ENCODE measurements around the gene CPA4.

The CPA4 gene

DNA sequence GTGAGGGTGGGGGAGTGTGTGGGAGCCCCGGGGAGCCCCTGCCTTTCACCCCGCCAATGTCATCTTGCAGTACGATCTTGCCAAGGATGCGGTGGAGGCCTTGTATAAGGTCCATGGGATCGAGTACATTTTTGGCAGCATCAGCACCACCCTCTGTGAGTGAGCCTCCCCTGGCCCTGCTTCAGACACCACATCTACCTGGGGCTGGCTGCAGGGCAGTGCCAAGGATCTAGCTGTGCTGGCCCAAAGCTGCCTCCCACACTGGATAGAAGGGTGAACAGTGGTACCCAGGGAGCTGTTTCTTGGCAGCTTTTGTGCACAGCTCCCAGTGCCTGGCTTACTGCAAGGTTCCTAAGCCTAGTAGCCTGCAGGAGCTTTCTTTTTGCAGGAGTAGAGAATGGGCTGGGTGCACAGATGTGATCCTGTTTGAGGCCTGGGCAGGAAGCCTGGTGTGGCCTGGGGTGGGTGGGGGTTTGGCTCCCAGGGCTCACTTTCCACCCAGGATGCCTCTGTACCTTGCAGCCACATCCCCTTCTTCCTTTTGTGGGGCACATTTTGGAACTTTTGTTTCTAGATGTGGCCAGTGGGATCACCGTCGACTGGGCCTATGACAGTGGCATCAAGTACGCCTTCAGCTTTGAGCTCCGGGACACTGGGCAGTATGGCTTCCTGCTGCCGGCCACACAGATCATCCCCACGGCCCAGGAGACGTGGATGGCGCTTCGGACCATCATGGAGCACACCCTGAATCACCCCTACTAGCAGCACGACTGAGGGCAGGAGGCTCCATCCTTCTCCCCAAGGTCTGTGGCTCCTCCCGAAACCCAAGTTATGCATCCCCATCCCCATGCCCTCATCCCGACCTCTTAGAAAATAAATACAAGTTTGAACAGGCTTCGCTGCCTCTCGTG, 75.1 kb downstream of the CPA4 start:
- TF ChIP-seq, protein P1, sequence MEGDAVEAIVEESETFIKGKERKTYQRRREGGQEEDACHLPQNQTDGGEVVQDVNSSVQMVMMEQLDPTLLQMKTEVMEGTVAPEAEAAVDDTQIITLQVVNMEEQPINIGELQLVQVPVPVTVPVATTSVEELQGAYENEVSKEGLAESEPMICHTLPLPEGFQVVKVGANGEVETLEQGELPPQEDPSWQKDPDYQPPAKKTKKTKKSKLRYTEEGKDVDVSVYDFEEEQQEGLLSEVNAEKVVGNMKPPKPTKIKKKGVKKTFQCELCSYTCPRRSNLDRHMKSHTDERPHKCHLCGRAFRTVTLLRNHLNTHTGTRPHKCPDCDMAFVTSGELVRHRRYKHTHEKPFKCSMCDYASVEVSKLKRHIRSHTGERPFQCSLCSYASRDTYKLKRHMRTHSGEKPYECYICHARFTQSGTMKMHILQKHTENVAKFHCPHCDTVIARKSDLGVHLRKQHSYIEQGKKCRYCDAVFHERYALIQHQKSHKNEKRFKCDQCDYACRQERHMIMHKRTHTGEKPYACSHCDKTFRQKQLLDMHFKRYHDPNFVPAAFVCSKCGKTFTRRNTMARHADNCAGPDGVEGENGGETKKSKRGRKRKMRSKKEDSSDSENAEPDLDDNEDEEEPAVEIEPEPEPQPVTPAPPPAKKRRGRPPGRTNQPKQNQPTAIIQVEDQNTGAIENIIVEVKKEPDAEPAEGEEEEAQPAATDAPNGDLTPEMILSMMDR (conservative IDR thresholded peaks at IDR 0.05), result no peak
- TF ChIP-seq ZFX (IDR thresholded peaks at IDR 0.05), result no peak

DNA sequence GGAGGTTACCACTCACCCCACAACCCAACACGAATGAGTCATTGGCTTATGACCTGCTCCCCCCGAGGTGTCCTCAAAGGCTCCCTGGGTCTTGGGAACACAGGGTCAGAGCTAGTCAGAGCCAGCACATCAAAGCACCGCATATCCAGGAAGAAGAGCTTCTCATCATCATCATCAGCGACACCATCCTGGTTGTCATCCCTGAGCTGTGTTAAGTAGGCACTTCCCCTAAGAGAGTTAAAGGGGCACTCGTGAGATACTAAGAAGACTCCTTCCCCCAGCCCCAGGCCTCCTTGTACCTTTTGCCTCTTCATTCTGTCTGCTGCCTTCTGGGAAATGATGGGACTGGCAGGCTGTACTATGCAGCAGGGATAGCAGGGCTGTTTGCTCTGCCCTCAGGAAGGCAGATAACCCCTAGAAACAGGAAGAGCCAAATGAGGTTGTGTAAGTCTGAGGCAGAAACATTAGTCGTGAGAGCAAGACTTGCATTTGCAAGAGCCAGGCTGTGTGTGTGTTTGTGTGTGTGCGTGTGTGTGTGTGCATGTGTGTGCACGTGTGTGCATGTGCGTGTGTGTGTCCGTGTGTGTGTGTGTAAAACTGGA, 76.2 kb downstream of the CPA4 start:
- H3K27ac ChIP-seq, result peak overlapping the region; percentile 53
- no peak for TF ChIP-seq ZFX (IDR thresholded peaks at IDR 0.05)
- TF ChIP-seq, protein P1 (conservative IDR thresholded peaks at IDR 0.05), result no peak

More for the DNA sequence above, 75.1 kb downstream of the CPA4 start:
- peak overlapping the region; percentile 53 for H3K27ac ChIP-seq

DNA sequence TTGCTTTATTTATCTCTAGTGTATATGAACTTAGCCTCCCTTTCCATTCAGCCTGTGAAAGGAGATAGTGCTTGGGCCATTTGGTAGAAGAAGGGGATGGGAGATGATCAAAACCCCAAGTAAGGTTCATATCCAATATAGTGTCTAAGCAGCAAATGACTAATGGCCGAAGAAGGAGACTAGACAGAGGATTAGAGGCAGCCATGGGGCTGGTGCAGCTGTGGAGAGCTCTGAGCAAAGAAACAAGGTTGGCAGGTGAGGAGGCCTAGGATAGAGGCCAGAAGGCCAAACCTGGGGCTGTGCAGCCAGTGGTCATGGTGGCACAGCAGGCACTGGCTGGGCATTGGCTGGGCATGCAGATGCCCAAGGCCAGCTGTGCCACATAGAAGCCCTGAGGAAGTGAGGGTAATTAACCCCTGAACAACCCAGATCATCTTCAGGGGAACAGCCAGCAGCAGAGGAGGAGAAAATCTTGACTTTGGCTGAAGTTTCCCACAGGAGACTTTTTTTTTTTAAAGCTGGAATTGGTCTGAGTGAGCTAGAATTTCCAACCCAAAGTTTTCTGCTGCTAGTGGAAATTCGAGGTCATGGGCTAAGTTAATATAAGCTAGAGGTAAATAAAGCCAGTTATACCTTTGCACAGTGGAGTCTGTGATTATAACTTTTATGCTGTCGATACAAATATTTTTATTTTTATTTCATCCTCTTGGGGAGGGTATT, 77.0 kb downstream of the CPA4 start:
- no peak for TF ChIP-seq ZFX (IDR thresholded peaks at IDR 0.05)
- TF ChIP-seq, protein P1 (conservative IDR thresholded peaks at IDR 0.05), result no peak
- peak overlapping the region; percentile 53 for H3K27ac ChIP-seq

DNA sequence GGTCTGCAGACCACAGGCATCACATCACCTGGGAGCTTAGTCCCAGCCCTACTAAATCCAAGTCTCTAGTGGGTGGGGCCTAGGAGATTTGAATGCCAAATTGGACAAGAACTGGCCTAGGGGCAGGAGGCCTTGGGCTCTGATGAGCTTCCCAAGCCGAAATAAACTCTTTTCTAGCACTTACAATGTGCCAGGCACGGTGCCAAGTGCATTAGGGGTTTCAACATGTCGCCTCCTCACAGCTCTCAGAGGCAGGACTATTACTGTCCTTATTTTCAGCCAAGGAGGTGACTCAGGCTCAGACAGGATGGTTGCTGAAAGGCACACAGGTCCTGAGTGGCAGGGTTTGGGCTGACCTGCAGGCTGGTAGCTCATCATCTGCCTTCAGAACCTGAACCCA, 78.1 kb downstream of the CPA4 start:
- TF ChIP-seq, protein P1 (conservative IDR thresholded peaks at IDR 0.05), result no peak
- no peak for TF ChIP-seq ZFX (IDR thresholded peaks at IDR 0.05)

DNA sequence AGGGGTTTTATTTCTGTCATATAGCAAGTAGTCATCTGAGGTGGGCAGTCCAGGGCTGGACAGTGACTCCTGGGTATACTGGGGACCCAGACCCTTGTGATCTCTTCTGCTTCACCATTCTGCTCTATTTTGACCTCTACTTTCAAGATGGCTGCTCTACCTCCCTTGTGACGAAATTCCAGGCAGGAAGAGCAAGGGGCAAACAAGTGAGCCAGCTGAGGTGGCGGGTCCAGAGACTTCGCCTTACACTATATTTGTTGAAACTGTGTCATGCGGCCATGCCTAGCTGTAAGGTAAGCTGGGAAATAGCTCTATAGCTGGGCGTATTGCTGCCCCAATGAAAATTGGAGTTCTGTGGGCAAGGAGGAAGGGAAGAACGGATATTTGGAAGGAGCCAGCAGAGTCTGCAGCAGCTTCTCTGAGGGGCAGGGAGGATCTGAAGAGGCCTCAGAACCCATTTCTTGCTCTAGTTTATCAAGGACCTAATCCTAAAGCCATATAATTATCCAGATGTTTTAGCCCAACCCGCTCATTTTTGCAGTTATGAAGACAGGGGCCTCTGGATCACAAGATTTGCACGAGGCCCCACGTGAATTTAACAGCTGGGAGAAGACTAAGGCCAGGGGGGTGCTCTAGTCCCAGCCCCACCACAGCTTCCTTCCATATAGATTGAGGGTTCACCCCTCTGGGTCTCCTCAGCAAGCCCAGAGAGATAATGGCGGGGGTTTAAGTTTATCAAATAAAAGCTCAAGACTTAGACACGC, 79.6 kb downstream of the CPA4 start:
- TF ChIP-seq, protein P1 (conservative IDR thresholded peaks at IDR 0.05), result no peak
- TF ChIP-seq ZFX (IDR thresholded peaks at IDR 0.05), result no peak
- H3K27ac ChIP-seq, result no peak overlapping the region

More for the DNA sequence above, 78.1 kb downstream of the CPA4 start:
- no peak overlapping the region for H3K27ac ChIP-seq

All from C4-2B (cell line).